HG02943 (cell line): ENCODE measurements around the gene ZNF764.
A peak's percentile ranks its signal among the peaks of the same experiment; 100 is the strongest.

ENCODE experiments used
- ATAC-seq: cut with Tn5 transposase; IDR thresholded peaks from one replicate; pipeline ENCODE4 v1.9.1; 2021; ENCODE audit warnings: mild to moderate bottlenecking, low read depth, moderate library complexity; ENCODE audit not compliant: unreplicated experiment

The ZNF764 gene

DNA sequence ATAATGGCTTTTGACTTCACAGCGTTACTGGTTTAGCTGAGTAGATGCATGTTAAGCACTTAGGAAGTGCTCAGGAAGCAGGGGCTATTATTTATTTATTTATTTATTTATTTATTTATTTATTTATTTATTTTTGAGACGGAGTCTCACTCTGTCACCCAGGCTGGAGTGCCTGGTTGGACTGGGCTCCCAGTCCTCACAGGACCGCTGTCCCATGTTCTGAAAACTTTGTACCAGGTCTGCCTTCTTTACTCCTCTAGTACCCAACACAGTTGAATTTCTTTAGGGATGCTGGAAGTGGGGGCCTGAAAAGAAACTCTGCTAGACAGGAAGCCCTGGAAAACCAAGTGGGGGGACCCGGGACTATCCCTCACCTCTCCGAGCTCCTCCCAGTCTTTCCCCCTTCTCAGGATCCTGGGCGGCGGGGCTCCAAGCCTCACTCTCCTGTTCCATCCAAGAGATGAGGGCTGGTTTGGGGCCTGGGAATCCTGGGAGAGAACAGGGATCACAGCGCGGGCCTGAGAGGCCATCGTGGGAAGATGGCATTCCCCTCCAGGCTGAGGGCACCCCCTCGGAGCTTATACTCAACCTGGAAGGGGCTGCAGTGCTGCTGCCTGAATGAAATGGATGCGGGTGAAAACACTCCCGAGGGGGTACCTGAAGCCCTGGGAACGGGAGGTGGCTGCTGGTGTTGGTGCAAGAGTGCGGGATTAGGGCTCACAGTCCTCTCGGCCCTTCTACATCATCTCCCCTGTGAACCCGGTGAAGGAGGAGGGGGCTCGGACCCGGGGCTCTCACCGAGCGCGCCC is 12.7 kb upstream of the ZNF764 start:
- no peak for ATAC-seq

GRCh38 chr16:30569746-30570635 is 11.8 kb upstream of the ZNF764 start:
- no peak for ATAC-seq

DNA sequence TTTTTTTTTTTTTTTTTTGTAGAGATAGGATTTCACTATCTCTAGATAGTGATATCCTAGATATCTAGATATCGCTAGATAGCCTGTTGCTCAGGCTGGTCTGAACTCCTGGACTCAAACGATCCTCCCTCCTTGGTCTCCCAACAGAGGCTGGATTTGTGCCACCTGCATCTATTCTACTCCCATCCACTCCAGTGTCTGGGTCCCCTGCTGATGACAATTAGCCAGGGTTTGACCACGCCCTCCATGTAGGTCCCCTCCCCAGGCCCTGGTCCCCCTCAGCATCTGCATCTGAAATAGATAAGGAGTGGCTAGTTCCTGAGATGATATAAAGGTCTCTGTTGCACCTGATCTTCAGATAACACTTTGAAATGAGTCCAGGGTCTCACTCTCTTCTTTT is 11.1 kb upstream of the ZNF764 start:
- ATAC-seq = no peak

- ATAC-seq = no peak
Measured at GRCh38 chr16:30567991-30568638, 9.9 kb upstream of the ZNF764 start.

DNA sequence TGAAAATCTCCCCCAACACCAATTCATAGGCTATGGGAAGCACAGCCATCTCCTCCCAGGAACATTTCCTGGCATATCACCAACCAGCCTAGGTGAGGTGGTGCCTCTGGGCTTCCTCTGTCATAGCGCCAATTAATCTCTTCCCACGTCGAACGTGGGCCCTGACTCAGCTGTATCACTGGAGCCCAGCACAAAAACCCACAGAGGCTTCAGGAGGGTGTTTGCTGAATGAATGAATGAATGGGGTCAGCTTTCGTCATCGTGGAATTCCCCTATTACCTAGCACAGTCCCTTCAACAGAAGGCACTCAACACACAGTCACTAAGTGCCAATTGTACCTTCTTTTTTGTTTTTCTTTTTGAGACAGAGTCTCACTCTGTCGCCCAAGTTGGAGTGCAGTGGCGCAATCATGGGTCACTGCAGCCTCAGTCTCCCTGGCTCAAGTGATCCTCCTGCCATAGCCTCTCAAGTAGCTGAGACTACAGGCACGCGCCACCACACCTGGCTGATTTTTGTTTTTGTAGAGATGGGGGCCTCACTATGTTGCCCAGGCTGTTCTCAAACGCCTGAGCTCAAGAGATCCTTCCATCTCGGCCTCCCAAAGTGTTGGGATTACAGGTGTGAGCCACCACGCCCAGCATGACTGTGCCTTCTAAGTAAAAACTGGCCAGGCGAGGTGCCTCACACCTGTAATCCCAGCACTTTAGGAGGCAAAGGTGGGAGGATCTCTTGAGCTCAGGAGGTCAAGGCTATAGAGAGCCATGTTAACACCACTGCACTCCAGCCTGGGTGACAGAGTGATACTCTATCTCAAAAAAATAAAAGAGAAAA is 9.2 kb upstream of the ZNF764 start:
- ATAC-seq = no peak

- no peak for ATAC-seq
Measured at GRCh38 chr16:30566531-30566930, 8.4 kb upstream of the ZNF764 start.

GRCh38 chr16:30565984-30566383 is 7.8 kb upstream of the ZNF764 start:
- no peak for ATAC-seq

DNA sequence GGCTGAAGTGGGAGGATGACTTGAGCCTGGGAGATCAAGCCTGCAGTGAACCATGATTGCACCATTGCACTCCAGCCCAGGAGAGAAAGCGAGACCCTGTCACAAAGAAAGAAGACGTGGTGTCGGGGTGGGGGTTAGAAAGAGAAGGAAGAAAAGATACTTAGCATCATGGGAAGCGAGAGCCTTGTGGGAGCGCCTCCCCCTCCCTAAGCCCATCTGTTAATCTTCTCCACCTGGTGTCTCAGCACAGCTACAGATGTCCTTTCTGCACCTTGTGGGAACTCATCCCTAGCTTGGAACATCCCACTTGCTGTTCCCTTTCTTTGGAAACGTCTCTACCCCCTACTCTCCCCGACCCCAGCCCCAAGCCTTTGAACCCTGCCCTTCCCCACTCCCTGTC is 7.4 kb upstream of the ZNF764 start:
- ATAC-seq = no peak

DNA sequence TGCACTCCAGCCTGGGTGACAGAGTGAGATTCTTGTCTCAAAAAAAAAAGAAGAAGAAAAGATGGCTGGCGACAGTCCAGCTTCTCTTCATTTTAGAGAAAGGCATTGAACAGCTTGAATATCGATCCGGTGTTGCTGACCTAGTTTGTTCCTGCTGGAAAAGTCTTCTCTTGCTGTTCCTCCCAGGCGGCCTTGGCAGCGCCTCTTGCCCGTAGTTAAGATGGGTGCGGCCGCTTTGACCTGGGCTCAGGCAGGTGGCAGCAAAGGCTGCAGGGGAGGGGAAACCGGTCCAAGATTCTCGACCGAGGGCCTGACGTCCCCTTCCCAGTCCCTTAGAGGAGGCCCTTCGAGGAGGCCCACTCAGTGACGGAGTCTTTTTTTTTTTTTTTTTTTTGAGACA is 3.8 kb upstream of the ZNF764 start:
- ATAC-seq = no peak

- no peak for ATAC-seq
Measured at GRCh38 chr16:30561089-30561816, 3.1 kb upstream of the ZNF764 start.

- no peak for ATAC-seq
Measured at GRCh38 chr16:30559690-30560089, 1.5 kb upstream of the ZNF764 start.

DNA sequence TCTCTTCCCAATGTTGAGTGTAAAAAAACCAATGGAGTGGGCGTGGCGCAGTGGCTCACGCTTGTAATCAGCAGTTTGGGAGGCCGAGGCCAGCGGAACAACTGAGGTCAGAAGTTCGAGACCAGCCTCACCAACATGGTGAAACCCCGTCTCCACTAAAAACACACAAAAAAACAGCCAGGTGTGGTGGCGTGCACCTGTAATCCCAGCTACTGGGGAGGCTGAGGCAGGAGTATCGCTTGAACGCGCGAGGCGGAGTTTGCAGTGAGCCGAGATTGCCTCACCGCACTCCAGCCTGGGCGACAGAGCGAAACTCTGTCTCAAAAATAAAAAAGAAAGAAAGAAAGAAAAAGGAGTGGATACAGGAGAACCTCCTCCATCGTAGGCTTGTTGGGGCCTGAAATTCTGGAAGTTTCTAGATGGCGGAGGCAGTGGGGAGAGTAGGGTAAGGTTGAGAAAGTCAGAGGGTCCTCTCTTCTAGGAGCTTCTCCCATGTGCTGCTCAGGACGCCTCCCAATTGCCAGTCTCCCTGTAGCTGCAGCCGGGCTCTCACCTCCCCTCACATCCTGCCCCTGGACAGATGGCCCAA is 709 bp upstream of the ZNF764 start:
- ATAC-seq = no peak

- ATAC-seq = peak; percentile 23
Measured at GRCh38 chr16:30557707-30557956, 542 bp downstream of the ZNF764 start.

DNA sequence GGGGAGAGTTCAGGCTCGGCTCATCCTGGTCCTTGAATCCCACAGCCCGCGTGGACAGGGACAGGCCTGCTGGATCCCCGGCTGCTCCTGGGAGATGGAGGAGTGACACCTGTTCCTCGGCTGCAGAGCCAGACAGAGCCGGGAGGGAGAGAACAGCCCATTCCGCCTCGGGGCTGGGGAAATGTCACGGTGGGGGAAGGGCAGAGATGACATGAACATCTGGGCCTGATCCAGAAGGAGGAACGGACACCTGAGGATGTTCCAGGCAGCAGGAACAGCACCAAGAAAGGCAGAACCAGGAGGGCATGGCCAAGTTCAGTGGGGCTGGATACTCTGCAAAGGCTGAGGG is 2.1 kb downstream of the ZNF764 start:
- ATAC-seq = no peak

- no peak for ATAC-seq
Measured at GRCh38 chr16:30555315-30556124, 2.7 kb downstream of the ZNF764 start.

DNA sequence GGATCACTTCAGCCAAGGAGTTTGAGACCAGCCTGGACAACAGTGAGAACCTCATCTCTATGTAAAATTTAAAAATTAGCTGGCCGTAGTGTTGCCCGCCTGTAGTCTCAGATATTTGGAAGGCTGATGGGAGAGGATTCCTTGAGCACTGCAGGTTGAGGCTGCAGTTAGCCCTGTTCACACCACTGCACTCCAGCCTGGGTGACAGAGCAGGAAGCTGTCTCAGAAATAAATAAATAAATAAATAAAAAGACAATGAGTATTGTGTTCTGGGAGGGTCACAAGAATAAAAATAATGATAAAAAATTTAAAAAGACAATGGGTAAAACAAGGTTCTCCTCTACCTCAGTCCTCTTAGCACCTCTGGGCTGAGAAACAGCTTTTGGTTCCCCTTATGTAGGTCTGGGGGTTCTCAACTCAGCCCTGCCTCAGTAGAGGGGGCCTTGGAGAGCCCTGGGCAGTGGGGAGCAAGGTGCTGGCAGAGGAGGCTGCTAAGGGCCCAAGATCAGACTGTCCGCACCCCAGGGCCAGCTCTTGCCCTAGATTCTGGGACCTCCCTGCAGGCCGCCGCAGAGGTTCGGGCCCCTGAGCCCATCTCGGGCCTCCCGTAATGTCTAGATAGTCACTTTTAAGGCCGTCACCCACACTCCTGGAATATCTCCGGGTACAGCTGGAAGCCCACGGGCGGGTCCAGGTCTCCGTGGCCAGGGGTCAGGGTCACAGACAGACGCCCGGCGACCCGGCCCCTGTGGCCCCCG is 3.4 kb downstream of the ZNF764 start:
- no peak for ATAC-seq

- no peak for ATAC-seq
Measured at GRCh38 chr16:30553393-30553899, 4.7 kb downstream of the ZNF764 start.

- no peak for ATAC-seq
Measured at GRCh38 chr16:30552956-30553355, 5.2 kb downstream of the ZNF764 start.
